Measurements from ENCODE around the gene USP48.
A peak's percentile ranks its signal among the peaks of the same experiment; 100 is the strongest.

USP48 gene

DNA sequence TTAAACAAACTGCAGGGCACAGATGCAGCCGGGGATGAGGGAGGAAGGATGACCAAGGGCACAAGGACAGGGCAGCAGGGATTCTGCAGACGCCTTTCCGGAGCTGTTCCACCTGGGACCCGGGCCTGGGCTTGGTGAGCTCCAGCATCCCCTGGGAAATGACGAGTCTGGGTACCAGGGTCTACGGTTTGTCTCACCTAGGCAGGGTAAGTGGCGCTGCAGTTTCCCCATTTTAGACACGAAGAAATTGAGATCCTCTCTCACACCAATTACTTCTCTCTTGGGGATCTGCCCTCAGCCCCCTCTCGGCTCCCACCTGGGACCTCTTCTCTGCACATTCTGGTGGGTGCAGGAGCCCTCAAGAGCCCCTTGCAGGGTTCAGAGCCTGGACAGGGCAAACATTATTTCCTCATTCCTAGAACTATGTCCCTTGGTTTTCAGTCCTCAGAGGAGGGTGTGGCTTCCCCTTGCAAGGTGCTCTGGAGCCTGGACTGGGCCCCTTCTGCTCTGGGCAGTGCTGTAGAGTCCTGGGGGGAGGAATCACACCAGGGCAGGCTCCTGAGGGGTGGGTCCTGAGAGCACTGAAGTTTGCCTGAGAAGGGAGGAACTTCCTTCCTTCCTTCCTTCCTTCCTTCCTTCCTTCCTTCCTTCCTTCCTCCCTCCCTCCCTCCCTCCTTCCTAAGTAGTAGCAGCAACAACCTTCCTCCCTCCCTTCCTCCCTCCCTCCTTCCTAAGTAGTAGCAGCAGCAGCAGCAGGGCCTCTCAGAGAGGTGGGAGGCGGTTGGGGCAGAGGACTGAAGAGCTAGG is 129.8 kb downstream of the USP48 start:
- DNase-seq, result no peak

DNA sequence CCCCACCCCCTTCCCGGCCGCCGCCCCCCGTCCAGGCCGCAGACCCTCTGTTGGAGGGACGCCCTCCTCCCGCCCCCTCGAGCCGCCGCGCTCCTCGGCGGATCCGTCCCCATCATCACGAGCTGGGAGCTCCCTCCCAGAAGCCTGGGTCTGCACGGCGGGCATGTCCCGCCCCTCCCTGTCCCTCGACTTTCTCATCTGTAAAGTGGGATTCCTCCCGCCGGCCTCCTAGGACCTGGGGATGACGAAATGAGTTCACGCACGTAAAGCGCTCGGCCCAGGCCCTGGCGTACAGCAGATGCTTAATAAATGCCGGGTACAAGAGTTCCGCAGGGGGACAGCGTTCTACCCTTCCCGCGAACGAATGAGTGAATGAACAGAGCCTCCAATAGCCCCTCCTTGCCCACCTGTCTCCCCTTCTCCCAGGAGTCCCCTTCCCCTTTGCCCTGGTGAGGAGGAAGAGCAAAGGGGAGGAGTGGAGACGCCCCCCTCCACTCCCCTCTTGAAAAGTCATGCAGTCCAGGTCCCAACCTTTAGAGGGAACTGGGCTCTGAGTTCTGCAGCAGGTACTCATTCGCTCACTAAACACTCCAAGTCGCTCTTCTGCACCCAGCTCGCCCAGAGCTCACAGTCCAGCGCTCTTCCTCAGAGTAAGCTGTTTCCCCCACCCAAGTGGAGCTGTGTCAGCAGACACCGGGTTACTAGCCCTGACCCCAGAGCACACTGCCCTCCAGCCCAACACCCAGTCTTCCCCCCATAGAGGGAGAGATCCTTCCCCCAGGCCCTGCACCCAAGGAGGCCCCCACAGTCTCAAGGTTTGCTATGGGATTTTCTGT is 130.6 kb downstream of the USP48 start:
- DNase-seq, result no peak

DNA sequence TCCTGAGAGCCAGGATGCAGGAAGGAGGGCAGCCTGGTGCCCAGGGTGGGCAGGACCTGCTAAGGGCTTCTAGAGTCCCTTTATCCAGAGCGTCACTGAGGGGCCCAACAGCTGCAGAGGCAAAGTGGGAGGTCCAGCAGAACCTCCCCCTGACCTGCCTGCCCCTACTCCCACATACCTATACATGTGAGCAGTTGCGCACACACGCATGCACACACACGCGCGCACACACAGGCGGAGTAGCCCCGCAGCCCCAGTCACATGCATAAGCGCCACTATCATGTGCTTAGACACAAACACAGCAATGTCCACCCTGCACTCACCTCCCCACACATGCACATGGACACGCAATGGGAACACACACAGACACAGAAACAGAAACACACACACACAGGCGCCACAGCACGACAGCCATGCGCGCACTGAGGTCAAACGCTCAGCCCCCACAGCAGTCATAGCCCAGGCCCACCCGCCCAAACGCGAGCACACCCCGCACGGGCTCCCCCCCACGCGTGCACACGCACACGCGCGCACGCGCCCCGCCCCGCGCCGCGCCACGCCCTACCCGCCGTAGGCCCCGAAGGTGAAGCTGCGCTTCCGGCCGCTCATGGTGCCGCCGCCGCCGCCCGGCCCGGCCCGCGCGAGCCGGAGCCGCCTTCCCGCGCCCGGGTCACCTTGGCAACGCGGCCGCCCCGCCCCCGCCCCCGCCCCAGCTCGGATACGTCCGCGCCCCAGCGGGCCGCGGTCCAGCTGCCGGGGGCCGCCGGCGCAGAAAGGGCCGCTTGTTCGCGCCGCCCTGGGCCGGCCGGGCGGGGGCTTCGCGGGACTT is 131.5 kb downstream of the USP48 start:
- peak in 2 of 4 experiments; percentile 25 to 39 for DNase-seq

DNA sequence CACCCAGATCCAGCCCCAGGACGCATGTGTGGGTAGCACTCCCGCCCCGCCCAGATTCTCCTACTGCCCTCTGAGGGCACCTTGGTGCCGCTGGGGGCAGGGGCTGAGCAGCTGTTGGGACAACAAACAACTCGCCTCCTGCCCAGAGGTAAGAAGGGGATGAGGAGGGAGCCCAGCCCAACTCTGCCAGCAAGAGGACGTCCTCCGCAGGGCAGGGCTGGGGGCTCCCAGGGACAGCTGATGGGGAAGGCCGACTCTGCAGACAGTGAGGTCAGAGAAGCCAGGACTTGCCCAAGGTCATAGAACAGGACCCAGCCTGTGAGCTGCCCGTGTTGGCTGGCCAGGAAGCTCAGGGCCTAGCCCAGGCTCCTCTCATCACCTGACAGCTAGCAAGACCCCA is 132.5 kb downstream of the USP48 start:
- DNase-seq, result no peak

DNA sequence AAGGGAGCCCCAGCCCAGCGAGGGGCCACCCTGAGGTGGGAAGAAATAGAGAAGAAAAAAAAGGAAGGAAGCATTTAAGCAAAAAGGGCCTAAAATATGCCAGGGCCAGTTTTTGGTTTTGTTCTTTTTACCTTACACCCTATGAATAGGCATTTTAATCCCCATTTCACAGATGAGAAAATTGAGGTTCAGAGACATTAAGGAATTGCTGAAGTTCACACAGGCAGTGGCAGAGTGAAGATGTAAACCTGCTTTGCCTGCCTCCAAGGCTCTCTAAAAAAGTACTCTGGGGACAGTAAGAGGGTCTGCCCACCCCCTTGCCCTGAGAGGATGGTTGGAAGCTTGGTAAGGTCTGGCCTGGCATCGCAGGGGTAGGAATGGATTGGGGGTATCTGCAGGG is 133.6 kb downstream of the USP48 start:
- no peak for DNase-seq

DNA sequence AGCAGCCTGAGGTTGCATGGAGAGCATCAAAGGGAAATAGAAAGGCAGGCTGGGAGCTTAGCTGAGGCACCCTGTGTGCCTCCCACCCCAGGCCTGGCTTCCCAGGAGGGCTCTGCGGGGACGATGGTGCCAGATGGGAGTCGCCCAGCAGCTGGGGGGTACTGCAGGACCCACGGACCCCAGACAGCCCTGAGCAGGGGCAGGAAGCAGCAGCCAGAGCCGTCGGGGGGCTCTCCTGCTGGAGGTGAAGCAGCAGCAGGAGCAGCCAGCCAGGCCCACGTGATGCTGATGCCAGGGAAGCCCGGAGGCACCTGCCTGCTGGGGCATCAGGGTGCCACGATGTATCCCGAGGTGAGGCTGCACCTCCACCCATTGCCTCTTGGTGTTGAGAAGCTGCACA is 134.2 kb downstream of the USP48 start:
- DNase-seq, result no peak

DNA sequence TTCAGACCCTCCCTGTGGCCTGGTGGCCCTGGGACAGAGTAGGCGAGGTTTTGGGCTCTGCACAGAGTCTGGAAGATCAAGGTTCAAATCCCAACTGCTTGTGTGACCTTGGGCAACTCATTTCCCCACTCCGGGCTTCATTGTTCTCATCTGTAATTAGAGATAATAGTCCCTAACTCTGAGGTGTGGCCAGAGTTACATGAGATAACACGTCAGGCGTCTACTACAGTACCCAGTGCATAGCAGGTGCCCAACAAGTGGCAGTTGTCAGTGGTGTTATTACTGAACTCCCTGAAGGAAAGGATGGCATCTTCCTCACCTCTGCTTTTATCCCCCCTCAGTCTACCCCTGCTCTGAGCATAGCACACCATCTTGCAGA is 134.6 kb downstream of the USP48 start:
- no peak for DNase-seq

DNA sequence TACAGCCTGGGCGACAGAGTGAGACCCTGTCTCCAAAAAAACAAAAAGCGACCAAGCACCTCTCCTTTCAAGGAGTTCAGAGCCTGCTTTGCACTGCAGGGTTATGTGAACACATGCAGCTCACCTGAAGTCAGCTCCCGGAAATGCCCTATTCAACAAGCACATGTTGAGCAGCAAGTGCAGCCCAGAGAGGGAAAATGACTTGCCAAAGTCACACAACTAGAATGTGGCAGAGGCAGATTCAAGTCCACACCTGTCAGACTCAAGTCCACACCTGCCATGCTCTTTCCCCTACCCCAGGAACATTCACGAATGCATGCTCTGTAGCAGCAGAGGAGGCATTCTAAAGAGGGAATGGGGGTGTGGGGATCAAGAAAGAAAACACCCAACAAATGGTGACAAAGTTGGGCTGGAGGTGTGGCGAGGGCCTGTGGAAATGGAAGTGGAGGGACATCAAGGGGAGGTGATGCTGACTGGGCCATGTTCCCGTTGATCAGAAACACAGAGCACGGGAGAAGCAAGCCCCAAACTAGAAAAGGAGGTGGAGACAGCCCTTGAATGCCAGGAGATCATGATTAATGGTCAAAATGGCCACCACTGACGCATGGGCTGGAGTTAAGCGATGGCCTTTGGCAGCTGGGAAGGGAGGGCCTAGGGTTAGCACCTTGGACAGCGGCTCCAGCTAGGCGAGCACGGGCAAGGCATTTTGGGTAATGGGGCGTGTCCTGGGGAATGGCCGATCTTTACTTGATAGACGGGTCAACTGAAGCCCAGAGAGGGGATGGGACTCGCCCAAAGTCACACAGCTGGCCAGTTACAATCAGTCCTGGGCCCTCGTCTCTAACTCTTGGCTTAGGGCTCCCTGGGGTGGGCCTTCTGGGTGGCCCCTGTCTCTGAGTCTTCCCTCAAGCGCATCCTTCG is 135.3 kb downstream of the USP48 start:
- peak; percentile 55 to 76 (median 62) for DNase-seq

DNA sequence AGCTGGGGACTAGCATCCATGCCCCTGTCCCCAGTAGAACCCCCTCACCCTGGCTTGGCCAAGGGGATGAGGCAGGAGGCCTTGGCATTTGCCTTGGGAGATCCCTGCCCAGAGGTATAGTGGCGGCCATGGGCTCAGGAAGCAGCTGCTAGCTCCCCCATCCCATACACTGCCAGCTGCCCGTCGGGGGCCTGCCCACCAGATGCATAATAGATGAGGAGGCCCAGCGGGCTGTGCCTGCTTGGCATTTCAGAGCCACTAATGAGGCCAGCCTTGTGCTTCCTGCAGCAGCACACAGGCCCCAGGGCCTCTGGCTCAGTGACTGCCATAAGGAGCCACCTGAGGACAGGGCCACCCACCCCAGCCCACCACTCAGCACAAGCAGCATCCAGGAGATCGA is 137.4 kb downstream of the USP48 start:
- no peak for DNase-seq

DNA sequence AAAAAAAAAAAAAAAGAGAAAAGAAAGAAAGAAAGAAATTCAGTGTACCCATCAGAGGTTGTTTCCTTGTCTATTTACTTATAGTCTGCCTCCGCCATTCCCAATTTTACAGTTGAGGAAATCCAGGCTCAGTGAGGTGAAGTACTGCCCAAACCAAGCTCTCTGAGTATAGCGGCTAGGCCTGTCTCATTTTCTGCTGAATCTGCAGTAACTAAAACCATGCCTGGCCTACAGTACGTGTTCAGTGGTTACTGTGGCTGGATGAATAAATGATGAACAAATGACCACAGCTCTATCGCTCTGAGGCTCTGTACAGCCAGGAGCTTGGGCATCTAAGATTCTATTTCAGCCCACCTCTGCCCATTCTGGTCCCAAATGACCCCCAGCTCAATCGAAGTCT is 138.0 kb downstream of the USP48 start:
- no peak for DNase-seq

DNA sequence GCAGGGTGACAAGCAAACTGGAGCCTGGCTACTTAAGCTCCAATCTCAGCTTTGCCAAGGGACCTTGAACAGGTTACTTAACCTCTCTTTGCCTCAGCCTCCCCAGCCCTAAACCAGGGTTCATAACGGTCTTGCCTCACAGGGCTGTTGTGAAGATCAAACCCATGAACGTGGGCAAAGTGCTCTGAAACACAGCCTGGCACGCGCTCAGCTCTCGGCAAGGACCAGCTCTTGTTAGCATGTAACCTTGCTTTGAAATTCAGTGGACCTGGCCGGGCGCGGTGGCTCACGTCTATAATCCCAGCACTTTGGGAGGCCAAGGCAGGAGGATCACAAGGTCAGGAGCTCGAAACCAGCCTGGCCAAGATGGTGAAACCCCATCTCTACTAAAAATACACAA is 138.6 kb downstream of the USP48 start:
- no peak for DNase-seq

DNA sequence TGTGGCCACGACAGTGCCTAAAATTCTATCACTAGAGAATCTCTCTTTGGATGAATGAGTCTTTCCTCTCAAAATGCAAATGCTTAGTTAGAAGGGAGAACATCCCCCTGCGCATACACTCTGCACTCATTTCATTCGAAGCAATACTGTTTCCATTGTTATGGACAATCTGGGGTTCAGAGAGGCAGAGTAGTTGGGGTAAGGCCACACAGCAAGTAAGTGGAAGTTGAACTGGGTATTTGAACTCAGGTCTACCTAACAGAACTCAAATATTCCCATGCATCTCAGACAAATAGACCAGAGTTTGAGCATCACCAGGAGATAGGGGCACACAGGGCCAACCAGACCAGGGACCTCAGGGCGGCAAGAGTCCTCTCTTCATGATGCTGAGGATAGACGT is 139.3 kb downstream of the USP48 start:
- DNase-seq, result no peak

DNA sequence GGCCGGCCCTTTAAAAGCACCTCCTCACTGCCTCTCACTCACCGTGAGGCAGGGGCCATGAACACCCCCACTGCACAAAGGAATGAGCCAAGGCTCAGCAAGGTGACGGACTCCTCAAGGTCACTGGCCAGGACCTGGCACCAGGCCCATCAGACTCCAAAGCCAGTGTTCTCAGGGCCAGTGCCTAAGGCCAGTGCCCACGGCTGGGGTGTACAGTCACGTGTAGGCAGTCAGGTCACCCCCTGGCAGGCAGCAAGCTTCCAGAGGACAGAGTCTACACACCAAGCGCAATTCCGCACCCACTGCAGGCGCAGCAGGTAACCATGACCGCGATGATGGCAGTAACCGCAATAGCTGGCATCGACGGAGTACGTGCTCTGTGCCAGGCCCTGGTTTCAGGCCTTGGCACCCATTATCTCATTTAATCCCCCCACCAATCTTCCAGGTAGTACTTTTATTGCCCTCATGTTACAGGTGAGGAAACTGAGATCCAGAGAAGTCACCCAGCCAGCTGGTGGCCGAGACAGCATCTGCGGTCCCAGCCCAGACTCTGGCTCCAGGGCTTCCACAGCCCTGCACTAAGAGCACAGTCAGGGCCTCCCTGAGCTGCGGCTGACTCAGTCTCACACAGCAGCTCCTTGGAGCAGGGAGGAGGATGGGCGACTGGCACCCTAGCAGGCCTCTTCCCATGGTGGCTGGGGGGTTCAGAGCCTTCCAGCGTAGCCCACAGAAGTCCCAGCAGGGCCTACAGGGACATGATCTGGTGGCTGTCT is 140.8 kb downstream of the USP48 start:
- no peak for DNase-seq

DNA sequence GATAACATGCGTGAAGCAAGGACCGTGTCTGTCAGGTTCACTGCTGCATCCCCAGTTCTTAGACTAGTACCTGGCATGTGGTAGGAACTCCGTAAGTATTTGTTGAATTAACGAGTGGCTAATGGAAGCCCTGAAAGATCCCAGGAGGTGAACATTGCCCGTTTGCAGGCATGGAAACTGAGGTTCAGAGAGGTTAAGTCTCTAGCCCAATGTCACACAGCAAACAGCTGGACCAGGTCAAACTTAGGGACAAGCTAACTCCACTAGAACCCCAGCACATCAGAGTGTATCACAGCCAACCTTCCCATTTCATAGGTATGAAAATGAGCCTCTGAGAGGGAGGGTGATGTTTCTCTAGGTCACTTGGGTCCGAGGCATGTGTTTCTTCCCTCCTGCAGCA is 141.4 kb downstream of the USP48 start:
- DNase-seq, result no peak

DNA sequence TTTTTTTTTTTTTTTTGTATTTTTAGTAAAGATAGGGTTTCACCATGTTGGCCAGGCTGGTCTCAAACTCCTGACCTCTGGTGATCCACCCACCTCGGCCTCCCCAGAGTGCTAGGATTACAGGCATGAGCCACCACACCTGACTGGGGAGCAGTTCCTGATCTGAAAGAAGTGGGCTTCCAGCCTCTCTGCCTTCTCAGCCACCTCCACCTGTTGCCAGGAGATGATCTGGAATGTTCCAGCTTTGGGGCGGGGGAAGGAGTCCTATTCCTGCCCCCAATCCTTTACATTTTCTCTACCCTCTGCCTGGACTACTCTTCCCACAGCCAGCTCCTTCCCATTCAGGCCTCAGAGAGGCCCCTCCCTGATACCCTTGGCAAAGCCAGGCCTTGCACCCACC is 141.9 kb downstream of the USP48 start:
- no peak for DNase-seq

DNA sequence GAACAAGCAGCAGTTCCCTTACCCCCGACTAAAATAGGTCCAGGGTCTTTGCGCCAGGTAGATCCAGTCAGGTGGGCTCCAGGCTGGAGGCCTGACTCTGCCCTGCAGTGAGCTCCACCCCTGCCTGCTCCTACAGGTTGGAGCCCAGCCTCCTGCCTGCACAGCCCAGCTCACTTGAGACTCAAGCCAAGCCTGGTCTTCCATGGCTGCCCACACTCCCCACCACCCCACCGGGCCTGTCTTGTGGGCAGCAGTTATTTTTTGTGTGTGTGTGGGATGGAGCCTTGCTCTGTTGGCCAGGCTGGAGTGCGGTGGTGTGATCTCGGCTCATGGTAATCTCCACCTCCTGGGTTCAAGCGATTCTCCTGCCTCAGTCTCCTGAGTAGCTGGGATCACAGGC is 142.3 kb downstream of the USP48 start:
- DNase-seq, result no peak

DNA sequence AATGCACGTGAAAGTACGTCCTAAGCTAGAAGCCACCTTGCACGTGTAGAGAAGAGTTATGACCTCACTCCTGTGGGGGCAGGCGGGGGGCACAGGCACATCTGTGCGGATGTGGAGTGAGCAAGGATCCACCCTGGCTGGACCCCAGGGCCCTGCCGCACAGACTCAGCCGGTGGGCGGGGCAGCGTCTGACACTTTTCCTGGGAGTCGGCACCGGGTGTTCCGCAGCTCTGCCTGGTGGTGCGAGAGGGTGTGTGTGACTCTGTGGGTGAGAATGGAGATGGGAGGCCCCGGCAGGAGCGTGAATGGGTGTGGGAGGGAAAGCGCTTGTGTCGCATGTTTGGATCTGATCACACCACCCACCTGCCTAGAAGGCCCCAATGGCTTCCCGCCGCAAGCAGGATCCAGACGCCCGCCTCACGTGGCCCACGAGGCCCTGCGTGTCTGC is 143.3 kb downstream of the USP48 start:
- DNase-seq, result no peak

DNA sequence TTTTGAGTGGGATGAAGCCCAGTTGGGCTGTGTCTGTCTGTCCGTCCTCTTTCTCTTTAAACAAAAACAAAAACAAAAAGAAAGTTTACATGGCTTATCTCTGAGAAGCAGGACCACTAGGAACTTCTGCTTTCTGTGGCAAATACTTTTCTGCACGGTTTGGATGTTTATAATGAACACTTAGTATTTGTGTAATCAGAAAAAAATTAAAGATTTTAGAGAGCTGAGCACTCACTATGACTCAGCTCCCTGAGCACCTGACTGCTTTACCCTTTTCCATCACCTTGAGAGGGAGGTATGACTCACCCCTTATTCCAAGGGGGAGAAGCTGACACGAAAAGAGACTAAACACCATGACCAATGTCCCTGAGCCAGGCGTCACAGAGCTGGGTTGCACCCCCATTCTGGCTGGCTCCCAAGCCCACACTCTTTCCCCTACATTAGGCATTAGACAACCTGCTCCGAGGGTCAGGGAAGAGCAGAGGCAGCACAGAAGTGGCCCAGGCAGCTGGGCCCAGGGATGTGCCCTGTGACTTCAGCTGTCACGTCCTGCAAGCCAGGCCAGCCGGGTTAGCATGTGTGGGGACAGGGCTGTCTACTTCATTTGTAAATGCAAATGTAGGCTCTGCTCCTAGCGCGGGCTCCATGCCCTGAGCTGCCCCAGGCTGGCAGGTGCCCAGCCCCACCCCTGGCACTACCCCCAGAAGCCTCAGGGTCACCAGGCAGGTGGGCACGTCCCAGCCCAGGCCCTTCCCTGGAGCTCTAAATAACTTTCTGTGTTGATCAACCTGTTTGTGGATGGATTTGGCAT is 144.2 kb downstream of the USP48 start:
- peak in 2 of 4 experiments; percentile 23 to 46 for DNase-seq

DNA sequence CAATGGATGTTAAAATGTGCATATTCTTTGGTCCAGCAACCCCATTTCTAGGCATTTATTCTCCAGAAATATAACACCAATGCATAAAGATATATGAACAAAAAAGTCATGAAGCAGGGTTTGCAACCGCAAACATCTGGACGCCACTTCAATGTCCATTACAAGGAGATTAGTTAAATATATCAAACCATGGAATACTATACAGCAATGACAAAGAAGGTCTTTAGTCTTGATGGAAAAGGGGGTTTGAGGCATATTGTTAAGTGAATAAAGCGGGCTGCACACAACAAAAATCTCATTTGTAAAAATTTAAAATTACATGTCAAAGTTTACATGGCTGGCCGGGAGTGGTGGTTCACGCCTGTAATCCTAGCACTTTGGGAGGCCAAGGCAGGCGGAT is 145.4 kb downstream of the USP48 start:
- DNase-seq, result no peak

DNA sequence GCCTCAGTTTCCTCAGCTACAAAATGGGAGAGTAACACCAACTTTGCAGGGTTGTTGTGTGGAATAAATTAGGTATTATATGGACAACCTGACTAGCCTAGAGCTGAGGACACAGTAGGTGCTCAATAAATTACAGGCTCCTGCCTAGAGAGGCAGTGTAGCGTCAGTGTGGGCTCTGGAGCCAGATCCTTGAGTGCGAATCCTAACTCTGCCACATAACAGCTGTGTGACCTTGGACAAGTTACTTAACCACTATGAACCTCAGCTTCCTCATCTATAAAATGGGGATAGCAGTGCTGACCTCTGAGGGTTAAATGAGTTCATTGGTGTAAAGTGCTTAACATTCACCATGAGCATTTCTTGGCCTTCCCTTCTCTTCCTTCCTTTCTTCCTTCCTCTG is 146.9 kb downstream of the USP48 start:
- DNase-seq, result no peak

Measured in suppressor macrophage (primary cell).